Kidney epithelial cell (primary cell): ENCODE data around the gene GNG3. TPM values are rescaled to one million over a fixed set of nuclear protein-coding genes. Genes with fewer than 3 reads are reported as not detected.

Experiments used
- DNase-seq: peaks from one replicate; pipeline ENCODE4 v3.0.0-alpha.2; 2010; ENCODE audit warnings: low read depth
- H3K27me3 ChIP-seq: 2 replicates; pipeline ENCODE4 v1.6.0; 2011; ENCODE audit warnings: low read length; ENCODE audit not compliant: control insufficient read depth, insufficient read depth
- H3K36me3 ChIP-seq: 2 replicates; pipeline ENCODE4 v1.5.1; 2011; ENCODE audit warnings: low read length; ENCODE audit not compliant: control insufficient read depth, insufficient read depth
- H3K4me3 ChIP-seq: 2 replicates; pipeline ENCODE4 v1.5.1; 2011; ENCODE audit warnings: low read depth, mild to moderate bottlenecking, control low read depth, low read length
- total RNA-seq: library from RNA; depleted of rRNA; stranded (reverse); fragments of >200 nt; gene quantifications from 2 replicates; pipeline ENCODE4 v1.2.3, GENCODE V29; 2015
- TF ChIP-seq, protein P1 (sequence below): IDR thresholded peaks from 2 replicates; pipeline ENCODE4 v1.5.1; 2011; ENCODE audit warnings: mild to moderate bottlenecking, moderate library complexity, low read length, control low read depth, inconsistent platforms; ENCODE audit not compliant: insufficient read depth, poor library complexity, severe bottlenecking

The GNG3 gene
- total RNA-seq, 1 donor from 2014 or later: not detected

DNA sequence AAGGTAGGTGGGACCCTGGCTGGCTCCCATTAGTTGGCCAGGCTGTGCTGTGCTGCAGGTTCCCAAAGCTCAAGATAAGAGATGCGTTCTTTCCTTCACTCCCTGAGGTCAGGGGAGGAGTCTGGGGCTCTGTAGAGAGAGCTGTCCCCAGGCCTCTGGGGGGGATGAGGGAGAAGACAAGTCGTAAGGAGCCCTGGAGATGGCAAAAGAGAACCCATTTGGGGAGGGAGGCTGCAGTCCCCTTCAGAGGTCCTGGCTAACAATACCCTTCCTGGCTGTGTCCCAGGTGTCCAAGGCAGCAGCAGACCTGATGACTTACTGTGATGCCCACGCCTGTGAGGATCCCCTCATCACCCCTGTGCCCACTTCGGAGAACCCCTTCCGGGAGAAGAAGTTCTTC lies 916 bp downstream of the GNG3 start:
- TF ChIP-seq, protein P1, sequence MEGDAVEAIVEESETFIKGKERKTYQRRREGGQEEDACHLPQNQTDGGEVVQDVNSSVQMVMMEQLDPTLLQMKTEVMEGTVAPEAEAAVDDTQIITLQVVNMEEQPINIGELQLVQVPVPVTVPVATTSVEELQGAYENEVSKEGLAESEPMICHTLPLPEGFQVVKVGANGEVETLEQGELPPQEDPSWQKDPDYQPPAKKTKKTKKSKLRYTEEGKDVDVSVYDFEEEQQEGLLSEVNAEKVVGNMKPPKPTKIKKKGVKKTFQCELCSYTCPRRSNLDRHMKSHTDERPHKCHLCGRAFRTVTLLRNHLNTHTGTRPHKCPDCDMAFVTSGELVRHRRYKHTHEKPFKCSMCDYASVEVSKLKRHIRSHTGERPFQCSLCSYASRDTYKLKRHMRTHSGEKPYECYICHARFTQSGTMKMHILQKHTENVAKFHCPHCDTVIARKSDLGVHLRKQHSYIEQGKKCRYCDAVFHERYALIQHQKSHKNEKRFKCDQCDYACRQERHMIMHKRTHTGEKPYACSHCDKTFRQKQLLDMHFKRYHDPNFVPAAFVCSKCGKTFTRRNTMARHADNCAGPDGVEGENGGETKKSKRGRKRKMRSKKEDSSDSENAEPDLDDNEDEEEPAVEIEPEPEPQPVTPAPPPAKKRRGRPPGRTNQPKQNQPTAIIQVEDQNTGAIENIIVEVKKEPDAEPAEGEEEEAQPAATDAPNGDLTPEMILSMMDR: no peak
- Histone ChIP-seq H3K4me3 (no peak overlapping the region), H3K36me3 (peaks cover 2% of the 10 kb centered on the region), H3K27me3 (no peaks in the 10 kb centered on the region)
- no peak for DNase-seq

DNA sequence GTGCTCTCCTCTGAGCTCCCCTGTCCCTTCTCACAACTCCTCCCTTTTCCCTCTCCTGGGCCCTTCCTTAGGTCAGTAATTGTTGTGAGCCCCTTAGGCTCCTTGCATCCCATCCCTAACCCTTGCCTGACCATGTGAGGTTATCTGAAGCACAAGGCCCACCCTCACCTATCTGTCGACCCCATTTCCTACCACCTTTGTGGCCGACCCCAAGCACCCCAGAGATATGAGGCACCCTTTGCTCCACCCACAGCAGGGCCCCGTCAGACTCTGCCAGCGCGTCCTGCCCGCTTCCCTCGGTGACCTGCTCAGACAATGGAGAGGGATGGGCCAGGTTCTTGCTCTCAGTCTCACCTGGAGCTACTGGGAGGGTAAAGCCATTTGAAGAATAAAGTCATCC lies 1.3 kb downstream of the GNG3 start:
- DNase-seq: no peak
- TF ChIP-seq, protein P1: no peak
- Histone ChIP-seq H3K4me3 (peak overlapping the region; percentile 44), H3K36me3 (peaks cover 2% of the 10 kb centered on the region), H3K27me3 (no peaks in the 10 kb centered on the region)

DNA sequence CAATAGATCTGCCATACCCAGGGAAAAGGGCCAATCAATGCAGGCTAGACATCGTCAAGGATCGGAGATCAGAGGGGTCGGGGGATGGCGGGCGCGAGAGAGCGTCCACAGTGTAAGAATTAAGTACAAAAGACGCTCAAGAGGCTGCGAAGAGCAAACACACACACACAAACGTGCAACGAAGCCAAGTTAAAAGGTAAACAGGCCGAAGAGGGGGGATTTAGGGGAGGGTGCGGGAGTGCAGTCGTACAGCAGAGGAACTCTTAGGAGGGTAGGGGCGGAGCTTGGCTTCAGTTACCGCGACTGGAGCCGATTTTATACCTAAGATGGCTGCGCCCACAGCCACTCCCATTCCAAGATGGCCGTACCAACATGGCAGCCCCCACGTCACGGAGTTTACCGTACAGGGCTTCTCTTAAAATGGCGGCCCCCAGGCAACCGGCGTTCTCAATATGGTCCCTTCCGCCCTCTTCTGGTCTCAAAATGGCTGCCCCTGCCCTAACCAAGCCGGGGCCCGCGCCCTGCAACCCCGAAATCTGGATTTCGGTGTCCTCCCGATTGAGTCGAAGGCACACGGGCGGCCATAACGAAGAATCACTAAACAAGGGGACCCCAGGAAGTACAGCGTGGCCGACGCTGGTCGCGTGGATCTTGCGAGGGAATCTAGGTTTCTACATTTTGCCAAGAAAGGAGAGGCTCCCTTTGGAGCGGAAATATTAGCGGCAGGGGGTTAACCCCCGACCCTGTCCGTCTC lies 1.9 kb downstream of the GNG3 start:
- Histone ChIP-seq H3K4me3 (peak overlapping the region; percentile 44), H3K27me3 (no peaks in the 10 kb centered on the region), H3K36me3 (peaks cover 2% of the 10 kb centered on the region)
- DNase-seq: peak; percentile 86
- TF ChIP-seq, protein P1: no peak

DNA sequence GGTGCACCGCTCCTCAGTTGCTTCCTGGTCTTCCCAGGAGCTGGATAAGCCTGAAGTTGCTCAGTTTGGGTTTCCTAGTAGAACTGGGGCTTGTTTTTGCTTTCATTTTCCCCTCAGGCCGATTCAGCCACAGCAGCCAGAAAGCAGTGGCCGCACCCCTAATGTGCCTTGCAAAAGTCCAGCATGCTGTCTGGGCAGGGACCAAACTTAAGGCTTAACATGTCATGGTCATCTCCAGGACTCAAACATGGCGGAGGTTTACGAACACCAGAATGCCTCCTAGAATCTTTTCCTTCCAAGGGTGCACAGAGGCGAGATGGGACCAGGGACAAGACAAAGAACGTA lies 2.5 kb downstream of the GNG3 start:
- TF ChIP-seq, protein P1: no peak
- Histone ChIP-seq H3K36me3 (peaks cover 4% of the 10 kb centered on the region), H3K27me3 (no peaks in the 10 kb centered on the region), H3K4me3 (peak overlapping the region; percentile 35)
- DNase-seq: no peak

GRCh38 chr11:62712276-62712812 lies 4.9 kb downstream of the GNG3 start:
- Histone ChIP-seq H3K36me3 (peaks cover 4% of the 10 kb centered on the region), H3K4me3 (no peak overlapping the region), H3K27me3 (no peaks in the 10 kb centered on the region)
- TF ChIP-seq, protein P1: no peak
- no peak for DNase-seq

GRCh38 chr11:62712861-62713260 lies 5.4 kb downstream of the GNG3 start:
- Histone ChIP-seq H3K27me3 (no peaks in the 10 kb centered on the region), H3K36me3 (peaks cover 4% of the 10 kb centered on the region), H3K4me3 (no peak overlapping the region)
- TF ChIP-seq, protein P1: no peak
- DNase-seq: no peak
